Epithelial cell of esophagus (primary cell): Measurements from ENCODE around the gene IKZF2.

Experiments used
- DNase-seq: peaks from one replicate; pipeline ENCODE4 v3.0.0; 2010; ENCODE audit warnings: low read depth
- H3K4me3 ChIP-seq: 2 replicates; pipeline ENCODE4 v1.5.1; 2011; ENCODE audit warnings: mild to moderate bottlenecking, low read length, control low read depth
- TF ChIP-seq, protein P1 (sequence below): IDR thresholded peaks from 2 replicates; pipeline ENCODE4 v1.5.1; 2011; ENCODE audit warnings: low read depth, mild to moderate bottlenecking, low read length, control low read depth, inconsistent platforms; ENCODE audit not compliant: insufficient read depth; ENCODE audit errors: missing control alignments

The IKZF2 gene

DNA sequence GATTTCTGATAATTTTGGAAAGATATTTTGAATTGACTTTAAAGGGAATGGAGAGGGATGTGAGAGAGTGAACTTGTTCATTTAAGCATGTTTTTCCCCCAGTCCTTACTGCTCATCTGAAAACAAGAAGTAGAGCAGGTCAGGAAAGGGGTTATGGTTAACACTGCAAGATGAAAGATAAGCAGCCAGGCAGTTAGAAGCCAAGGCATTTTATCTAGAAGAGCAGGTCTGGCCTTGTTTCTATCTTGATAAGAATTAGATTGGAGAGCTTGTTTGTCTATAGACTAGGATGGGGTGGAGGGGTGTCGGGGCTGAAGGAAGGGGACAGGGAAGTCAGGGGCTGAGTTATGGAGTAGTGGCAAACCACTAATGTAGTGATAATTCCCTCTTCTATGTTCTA lies 171.6 kb downstream of the IKZF2 start:
- TF ChIP-seq, protein P1, sequence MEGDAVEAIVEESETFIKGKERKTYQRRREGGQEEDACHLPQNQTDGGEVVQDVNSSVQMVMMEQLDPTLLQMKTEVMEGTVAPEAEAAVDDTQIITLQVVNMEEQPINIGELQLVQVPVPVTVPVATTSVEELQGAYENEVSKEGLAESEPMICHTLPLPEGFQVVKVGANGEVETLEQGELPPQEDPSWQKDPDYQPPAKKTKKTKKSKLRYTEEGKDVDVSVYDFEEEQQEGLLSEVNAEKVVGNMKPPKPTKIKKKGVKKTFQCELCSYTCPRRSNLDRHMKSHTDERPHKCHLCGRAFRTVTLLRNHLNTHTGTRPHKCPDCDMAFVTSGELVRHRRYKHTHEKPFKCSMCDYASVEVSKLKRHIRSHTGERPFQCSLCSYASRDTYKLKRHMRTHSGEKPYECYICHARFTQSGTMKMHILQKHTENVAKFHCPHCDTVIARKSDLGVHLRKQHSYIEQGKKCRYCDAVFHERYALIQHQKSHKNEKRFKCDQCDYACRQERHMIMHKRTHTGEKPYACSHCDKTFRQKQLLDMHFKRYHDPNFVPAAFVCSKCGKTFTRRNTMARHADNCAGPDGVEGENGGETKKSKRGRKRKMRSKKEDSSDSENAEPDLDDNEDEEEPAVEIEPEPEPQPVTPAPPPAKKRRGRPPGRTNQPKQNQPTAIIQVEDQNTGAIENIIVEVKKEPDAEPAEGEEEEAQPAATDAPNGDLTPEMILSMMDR: no peak
- H3K4me3 ChIP-seq: no peak overlapping the region
- DNase-seq: no peak

DNA sequence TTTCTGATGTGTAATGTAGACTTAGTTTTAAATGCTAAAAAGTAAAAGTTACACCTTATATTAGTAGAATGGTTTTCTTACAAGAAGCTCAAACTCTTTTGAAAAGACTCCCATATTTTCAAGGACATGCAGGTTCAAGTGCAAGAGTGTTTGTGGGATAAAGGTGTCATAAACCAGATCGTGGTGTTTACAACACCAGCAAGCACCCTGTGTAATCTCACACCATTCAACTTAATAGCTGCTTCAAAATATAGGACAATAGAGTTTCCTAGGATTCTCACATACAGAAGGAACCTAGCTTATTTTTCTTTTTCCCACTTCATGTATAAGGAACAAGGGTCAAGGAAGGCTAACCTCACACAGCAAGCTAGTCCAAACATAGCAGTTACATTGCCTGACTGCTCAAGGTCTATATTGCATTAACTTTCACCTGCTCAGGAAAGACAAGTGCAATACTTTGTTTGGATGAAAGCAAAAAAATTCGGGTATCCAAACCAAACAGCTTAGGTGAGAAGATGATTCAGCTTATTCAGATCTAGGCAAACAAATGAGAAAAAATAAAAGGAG lies 172.3 kb downstream of the IKZF2 start:
- DNase-seq: no peak
- TF ChIP-seq, protein P1: no peak
- no peak overlapping the region for H3K4me3 ChIP-seq

DNA sequence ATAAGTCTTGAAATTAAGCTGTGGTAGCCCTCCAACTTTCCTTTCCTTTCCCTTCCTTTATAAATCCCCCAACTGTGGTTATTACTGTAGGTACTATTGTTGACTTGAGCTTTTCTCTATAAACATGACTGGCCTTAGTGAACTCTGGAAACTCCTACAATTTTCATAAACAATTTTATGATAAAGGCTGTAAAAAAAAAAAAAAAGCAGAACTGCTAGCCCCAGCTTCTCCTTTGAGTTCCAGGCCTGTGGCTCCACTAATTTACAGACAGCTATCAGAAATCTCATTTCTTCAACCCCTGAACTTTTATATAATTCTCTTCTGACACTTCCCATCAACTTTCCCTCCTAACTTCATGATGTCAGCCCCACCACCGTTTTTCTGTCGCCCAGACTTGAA lies 174.3 kb downstream of the IKZF2 start:
- H3K4me3 ChIP-seq: no peak overlapping the region
- no peak for DNase-seq
- TF ChIP-seq, protein P1: no peak

DNA sequence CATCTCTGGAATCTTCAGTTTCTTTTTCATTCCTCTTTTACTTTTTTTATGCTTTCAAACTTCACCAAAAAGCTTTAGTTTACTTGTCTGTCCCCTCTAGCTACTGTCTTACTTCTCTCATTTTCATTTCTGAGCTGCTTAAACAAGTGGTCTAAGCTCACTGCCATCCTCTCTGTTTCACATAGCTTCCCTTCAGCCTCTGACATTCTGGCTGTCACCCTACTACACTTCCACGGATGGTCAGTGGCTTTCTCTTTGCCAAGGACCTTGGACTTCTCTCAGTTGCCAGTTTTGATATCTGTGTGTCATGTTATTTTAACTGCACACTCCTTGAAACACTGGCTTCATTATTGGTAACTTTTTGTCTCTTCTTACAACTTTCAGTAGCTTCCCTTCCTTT lies 176.1 kb downstream of the IKZF2 start:
- H3K4me3 ChIP-seq: no peak overlapping the region
- TF ChIP-seq, protein P1: no peak
- no peak for DNase-seq

DNA sequence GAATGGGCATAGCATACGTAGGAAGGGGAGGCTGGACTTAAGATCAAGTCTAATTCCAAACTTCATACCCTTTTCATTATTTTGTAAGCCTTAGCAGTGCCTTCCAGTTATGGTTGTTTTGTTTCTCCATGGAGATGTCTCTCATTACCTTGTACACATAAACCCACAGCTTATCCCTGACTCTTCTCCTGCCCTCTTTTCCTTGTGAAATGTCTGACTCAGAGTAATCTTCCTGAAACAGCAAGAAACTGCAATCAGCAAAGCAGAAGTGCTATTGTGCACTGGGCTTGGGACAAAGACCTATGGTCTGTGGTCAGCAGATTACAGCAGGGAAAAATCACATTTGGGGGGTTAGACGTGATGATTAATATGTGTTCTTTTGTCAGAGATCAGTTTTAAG lies 176.7 kb downstream of the IKZF2 start:
- TF ChIP-seq, protein P1: no peak
- peak; percentile 87 for DNase-seq

DNA sequence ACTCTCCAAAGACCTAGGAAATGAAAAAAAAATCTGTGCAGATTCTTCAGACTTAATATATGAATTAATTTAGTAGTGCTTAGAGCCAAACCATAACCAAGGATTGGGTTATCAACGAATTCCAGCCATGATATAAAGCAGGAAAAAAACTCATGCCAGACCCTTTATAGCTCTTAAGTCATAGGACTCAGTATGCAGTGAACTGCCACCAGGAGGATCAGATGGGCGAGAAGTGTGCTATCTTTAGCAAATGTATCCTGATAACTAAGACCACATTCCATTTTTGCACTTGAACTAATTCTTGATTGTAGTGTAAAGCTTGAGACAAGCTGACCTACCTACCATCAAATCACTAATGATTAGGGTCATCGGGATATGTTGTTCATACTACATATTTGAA lies 178.1 kb downstream of the IKZF2 start:
- H3K4me3 ChIP-seq: no peak overlapping the region
- TF ChIP-seq, protein P1: no peak
- DNase-seq: no peak

More for the DNA sequence above, 176.7 kb downstream of the IKZF2 start:
- no peak overlapping the region for H3K4me3 ChIP-seq

DNA sequence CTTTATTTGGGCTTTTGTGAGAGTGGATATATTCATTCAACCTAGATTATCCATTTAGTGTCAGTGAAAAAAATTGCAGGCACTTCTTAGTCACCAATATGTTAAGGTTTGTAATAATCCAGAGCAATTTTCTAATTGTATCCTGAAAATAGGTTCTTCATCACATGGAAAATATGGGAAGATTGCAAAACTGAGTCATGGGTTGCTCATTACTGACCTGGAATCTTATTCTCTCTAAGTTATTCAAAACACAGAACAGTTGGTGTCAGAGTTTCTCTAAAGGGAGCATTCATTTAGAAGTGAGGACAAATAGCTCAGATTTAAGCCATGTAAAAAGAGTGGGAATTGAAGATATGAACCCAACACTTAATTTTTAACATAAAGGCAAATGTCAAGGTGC lies 181.3 kb downstream of the IKZF2 start:
- no peak overlapping the region for H3K4me3 ChIP-seq
- TF ChIP-seq, protein P1: no peak
- DNase-seq: peak; percentile 69
